Ishikawa (cell line): ENCODE results near the gene COQ4.

Experiments
- CEBPB ChIP-seq: IDR thresholded peaks from 2 replicates; pipeline ENCODE4 v1.6.1; 2012
- CREB1 ChIP-seq: IDR thresholded peaks from 2 replicates; pipeline ENCODE4 v1.6.1; 2012; ENCODE audit warnings: low read depth
- EGR1 ChIP-seq: IDR thresholded peaks from 2 replicates; pipeline ENCODE4 v1.6.1; 2012
- EP300 ChIP-seq: IDR thresholded peaks from 2 replicates; pipeline ENCODE4 v1.6.1; 2012; ENCODE audit warnings: borderline replicate concordance
- FOXM1 ChIP-seq: IDR thresholded peaks from 2 replicates; pipeline ENCODE4 v1.6.1; 2012; ENCODE audit warnings: low read depth, borderline replicate concordance
- NFIC ChIP-seq: IDR thresholded peaks from 2 replicates; pipeline ENCODE4 v1.6.1; 2012
- TAF1 ChIP-seq: IDR thresholded peaks from 2 replicates; pipeline ENCODE4 v1.6.1; 2012; ENCODE audit warnings: low read depth, mild to moderate bottlenecking
- TCF12 ChIP-seq: IDR thresholded peaks from 2 replicates; pipeline ENCODE4 v1.6.1; 2012; ENCODE audit warnings: low read depth
- TEAD4 ChIP-seq: IDR thresholded peaks from 2 replicates; pipeline ENCODE4 v1.6.1; 2012
- YY1 ChIP-seq: IDR thresholded peaks from 2 replicates; pipeline ENCODE4 v1.6.1; 2012; ENCODE audit warnings: low read depth
- ZBTB7A ChIP-seq: IDR thresholded peaks from 2 replicates; pipeline ENCODE4 v1.6.1; 2012; ENCODE audit warnings: low read depth
- TF ChIP-seq, protein P1 (sequence below): IDR thresholded peaks from 2 replicates; pipeline ENCODE4 v1.6.1; 2012; ENCODE audit warnings: low read depth, mild to moderate bottlenecking
- TF ChIP-seq, protein P2 (sequence below): IDR thresholded peaks from 2 replicates; pipeline ENCODE4 v1.6.1; 2012

DNA sequence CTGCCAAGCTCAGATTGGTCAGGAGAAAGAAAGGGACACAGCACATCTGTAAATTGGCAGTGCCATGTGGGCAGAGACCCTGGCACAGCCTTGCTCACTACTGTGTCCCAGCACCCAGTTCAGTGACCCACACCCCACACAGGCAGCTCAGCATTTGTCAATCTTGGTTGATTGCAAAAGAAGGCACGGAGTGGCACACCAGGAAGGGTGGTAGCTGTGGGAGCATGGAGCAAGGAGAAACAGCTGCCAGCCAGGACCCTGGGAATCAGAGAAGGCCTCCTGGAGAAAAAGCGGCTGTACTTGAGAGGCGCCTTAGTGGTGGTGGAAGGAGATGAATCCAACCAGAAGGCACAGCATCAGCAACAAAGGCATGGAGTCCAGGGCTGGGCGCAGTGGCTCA is 21.2 kb downstream of the COQ4 start:
- no peak for TF ChIP-seq EP300
- no peak for TF ChIP-seq CEBPB
- no peak for TF ChIP-seq TAF1
- TF ChIP-seq, protein P1, sequence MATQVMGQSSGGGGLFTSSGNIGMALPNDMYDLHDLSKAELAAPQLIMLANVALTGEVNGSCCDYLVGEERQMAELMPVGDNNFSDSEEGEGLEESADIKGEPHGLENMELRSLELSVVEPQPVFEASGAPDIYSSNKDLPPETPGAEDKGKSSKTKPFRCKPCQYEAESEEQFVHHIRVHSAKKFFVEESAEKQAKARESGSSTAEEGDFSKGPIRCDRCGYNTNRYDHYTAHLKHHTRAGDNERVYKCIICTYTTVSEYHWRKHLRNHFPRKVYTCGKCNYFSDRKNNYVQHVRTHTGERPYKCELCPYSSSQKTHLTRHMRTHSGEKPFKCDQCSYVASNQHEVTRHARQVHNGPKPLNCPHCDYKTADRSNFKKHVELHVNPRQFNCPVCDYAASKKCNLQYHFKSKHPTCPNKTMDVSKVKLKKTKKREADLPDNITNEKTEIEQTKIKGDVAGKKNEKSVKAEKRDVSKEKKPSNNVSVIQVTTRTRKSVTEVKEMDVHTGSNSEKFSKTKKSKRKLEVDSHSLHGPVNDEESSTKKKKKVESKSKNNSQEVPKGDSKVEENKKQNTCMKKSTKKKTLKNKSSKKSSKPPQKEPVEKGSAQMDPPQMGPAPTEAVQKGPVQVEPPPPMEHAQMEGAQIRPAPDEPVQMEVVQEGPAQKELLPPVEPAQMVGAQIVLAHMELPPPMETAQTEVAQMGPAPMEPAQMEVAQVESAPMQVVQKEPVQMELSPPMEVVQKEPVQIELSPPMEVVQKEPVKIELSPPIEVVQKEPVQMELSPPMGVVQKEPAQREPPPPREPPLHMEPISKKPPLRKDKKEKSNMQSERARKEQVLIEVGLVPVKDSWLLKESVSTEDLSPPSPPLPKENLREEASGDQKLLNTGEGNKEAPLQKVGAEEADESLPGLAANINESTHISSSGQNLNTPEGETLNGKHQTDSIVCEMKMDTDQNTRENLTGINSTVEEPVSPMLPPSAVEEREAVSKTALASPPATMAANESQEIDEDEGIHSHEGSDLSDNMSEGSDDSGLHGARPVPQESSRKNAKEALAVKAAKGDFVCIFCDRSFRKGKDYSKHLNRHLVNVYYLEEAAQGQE = no peak
- TF ChIP-seq TCF12 = no peak
- no peak for TF ChIP-seq FOXM1
- TF ChIP-seq TEAD4 = no peak
- TF ChIP-seq YY1 = no peak
- no peak for TF ChIP-seq ZBTB7A
- no peak for TF ChIP-seq CREB1
- TF ChIP-seq EGR1 = no peak
- TF ChIP-seq, protein P2, sequence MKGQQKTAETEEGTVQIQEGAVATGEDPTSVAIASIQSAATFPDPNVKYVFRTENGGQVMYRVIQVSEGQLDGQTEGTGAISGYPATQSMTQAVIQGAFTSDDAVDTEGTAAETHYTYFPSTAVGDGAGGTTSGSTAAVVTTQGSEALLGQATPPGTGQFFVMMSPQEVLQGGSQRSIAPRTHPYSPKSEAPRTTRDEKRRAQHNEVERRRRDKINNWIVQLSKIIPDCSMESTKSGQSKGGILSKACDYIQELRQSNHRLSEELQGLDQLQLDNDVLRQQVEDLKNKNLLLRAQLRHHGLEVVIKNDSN = no peak
- no peak for TF ChIP-seq NFIC
